Ishikawa (cell line): Measurements from ENCODE around the gene ONECUT2.

ENCODE experiments used
- CEBPB ChIP-seq: IDR thresholded peaks from 2 replicates; pipeline ENCODE4 v1.6.1; 2012
- CREB1 ChIP-seq: IDR thresholded peaks from 2 replicates; pipeline ENCODE4 v1.6.1; 2012; ENCODE audit warnings: low read depth
- EGR1 ChIP-seq: IDR thresholded peaks from 2 replicates; pipeline ENCODE4 v1.6.1; 2012
- EP300 ChIP-seq: IDR thresholded peaks from 2 replicates; pipeline ENCODE4 v1.6.1; 2012; ENCODE audit warnings: borderline replicate concordance
- FOXM1 ChIP-seq: IDR thresholded peaks from 2 replicates; pipeline ENCODE4 v1.6.1; 2012; ENCODE audit warnings: low read depth, borderline replicate concordance
- NFIC ChIP-seq: IDR thresholded peaks from 2 replicates; pipeline ENCODE4 v1.6.1; 2012
- RAD21 ChIP-seq: IDR thresholded peaks from 2 replicates; pipeline ENCODE4 v1.6.1; 2012; ENCODE audit warnings: low read depth
- TAF1 ChIP-seq: IDR thresholded peaks from 2 replicates; pipeline ENCODE4 v1.6.1; 2012; ENCODE audit warnings: low read depth, mild to moderate bottlenecking
- TCF12 ChIP-seq: IDR thresholded peaks from 2 replicates; pipeline ENCODE4 v1.6.1; 2012; ENCODE audit warnings: low read depth
- TEAD4 ChIP-seq: IDR thresholded peaks from 2 replicates; pipeline ENCODE4 v1.6.1; 2012
- USF1 ChIP-seq: IDR thresholded peaks from 2 replicates; pipeline ENCODE4 v1.6.1; 2012
- YY1 ChIP-seq: IDR thresholded peaks from 2 replicates; pipeline ENCODE4 v1.6.1; 2012; ENCODE audit warnings: low read depth
- ZBTB7A ChIP-seq: IDR thresholded peaks from 2 replicates; pipeline ENCODE4 v1.6.1; 2012; ENCODE audit warnings: low read depth
- TF ChIP-seq, protein P1 (sequence below): IDR thresholded peaks from 2 replicates; pipeline ENCODE4 v1.6.1; 2012; ENCODE audit warnings: low read depth, mild to moderate bottlenecking
- TF ChIP-seq, protein P2 (sequence below): IDR thresholded peaks from 2 replicates; pipeline ENCODE4 v1.6.1; 2012

ONECUT2 gene

DNA sequence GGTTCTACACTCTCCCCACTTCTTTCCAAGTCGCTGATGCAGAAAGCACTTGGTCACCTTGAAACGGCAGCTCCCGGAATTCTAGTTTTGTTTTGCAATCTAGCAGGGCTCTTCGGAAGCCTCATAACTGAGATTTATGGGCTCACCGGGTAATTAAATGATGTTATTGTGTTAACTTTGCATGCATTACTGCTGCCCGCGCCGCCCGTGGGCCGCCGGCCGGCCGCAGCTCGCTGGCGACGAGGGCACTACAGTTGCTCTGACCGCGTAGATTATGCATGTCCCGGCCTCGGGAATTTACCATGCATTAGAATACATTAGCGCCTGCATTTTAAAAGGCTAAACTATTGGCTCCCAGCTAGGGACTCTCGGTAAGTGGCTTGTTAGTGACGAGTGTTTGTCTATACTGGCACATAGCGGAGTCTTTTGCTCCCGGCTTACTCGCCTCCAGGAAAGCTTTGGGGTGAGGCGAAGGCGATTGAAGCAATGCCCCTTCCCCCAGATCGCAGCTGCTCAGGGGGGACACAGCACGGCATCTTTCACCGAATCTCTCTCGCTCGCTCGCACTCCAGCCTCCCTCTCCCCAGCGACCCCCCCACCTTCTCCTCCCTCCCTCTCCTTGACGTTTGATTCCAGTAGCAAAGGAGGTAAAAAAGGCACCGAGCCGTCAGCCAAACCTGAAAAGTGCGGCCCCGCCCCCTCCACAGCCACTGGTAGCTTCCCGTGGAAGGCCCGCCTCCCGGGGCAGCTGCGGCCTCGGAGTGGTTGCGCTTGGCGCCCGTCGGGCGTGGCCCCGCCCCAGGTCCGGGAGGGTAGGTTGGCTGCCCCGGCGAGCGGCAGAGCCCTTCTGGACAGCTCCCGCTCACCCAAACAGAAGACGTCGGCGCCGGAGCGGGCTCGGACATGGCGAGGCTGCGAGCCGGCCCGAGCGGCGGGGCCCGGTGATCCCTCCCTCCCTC is at the start of gene ONECUT2:
Gene ONECUT2, plus strand, starts transcription at position 839 of the 959 bp plus-strand sequence. CDS start 343 bp downstream, outside the sequence.
- no peak for TF ChIP-seq FOXM1
- TF ChIP-seq EGR1 = no peak
- TF ChIP-seq USF1 = no peak
- TF ChIP-seq TAF1 = peak; percentile 75
- TF ChIP-seq, protein P1, sequence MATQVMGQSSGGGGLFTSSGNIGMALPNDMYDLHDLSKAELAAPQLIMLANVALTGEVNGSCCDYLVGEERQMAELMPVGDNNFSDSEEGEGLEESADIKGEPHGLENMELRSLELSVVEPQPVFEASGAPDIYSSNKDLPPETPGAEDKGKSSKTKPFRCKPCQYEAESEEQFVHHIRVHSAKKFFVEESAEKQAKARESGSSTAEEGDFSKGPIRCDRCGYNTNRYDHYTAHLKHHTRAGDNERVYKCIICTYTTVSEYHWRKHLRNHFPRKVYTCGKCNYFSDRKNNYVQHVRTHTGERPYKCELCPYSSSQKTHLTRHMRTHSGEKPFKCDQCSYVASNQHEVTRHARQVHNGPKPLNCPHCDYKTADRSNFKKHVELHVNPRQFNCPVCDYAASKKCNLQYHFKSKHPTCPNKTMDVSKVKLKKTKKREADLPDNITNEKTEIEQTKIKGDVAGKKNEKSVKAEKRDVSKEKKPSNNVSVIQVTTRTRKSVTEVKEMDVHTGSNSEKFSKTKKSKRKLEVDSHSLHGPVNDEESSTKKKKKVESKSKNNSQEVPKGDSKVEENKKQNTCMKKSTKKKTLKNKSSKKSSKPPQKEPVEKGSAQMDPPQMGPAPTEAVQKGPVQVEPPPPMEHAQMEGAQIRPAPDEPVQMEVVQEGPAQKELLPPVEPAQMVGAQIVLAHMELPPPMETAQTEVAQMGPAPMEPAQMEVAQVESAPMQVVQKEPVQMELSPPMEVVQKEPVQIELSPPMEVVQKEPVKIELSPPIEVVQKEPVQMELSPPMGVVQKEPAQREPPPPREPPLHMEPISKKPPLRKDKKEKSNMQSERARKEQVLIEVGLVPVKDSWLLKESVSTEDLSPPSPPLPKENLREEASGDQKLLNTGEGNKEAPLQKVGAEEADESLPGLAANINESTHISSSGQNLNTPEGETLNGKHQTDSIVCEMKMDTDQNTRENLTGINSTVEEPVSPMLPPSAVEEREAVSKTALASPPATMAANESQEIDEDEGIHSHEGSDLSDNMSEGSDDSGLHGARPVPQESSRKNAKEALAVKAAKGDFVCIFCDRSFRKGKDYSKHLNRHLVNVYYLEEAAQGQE = peak; percentile 74
- 0 out of 2 replicates have a peak, but pooled peaks have one; percentile 15 for TF ChIP-seq CREB1
- no peak for TF ChIP-seq EP300

DNA sequence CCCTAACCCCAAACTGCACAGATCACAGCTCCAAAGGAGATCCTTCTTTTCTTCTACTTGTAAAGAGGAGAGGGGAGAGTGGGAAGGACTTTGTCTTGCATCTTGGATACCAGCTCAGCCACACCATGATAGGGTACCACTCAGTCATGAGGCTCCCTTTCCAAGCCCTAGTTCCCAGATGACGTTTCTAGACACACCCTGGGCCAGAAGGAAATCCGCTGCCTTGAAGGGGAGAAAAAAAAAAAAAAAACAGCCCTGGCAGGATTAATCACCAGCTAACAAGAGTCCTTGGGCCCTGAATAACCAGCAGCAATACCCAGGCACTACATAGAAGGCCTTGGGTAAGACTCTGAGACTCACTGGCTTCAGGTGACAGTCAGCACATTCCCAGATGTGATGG is 45.9 kb upstream of the ONECUT2 start:
- TF ChIP-seq EP300 (no peak), RAD21 (no peak), FOXM1 (no peak), TEAD4 (no peak), EGR1 (no peak), USF1 (no peak), TAF1 (no peak), NFIC (no peak), CREB1 (no peak), YY1 (no peak), ZBTB7A (no peak), CEBPB (no peak), TCF12 (no peak)
- TF ChIP-seq, protein P1 = no peak
- TF ChIP-seq, protein P2, sequence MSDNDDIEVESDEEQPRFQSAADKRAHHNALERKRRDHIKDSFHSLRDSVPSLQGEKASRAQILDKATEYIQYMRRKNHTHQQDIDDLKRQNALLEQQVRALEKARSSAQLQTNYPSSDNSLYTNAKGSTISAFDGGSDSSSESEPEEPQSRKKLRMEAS = no peak

GRCh38 chr18:57390044-57390443 is 45.1 kb upstream of the ONECUT2 start:
- TF ChIP-seq ZBTB7A = no peak
- TF ChIP-seq FOXM1 = no peak
- no peak for TF ChIP-seq TEAD4
- TF ChIP-seq YY1 = no peak
- TF ChIP-seq, protein P2 = no peak
- TF ChIP-seq, protein P1 = no peak
- TF ChIP-seq NFIC = no peak
- TF ChIP-seq TCF12 = no peak
- no peak for TF ChIP-seq EGR1
- TF ChIP-seq CEBPB = no peak
- TF ChIP-seq EP300 = no peak
- no peak for TF ChIP-seq USF1
